GM23248 (cell line): ENCODE data around the gene RADIL.

Source experiments
- EZH2 ChIP-seq: fragments of 200-600 bp; sonication (generic); IDR thresholded peaks from 2 replicates; pipeline ENCODE4 v1.6.1; 2018; ENCODE audit warnings: antibody characterized with exemption, mild to moderate bottlenecking; ENCODE audit not compliant: insufficient read depth, poor library complexity, severe bottlenecking
- EZH2phosphoT487 ChIP-seq: fragments of 200-600 bp; sonication (generic); IDR thresholded peaks from 2 replicates; pipeline ENCODE4 v1.6.1; 2018; ENCODE audit warnings: antibody characterized with exemption, moderate library complexity, mild to moderate bottlenecking, low read depth; ENCODE audit not compliant: insufficient read depth

GRCh38 chr7:4771737-4772136 is 111.8 kb downstream of the RADIL start:
- no peak for TF ChIP-seq EZH2phosphoT487
- no peak for TF ChIP-seq EZH2
